ENCODE results near the gene MED10.
"Not testable (repeated sequence)": the region's sequence is repeated elsewhere in the genome, so short reads cannot be mapped to it uniquely, and the experiment has no call there.

The MED10 gene

DNA sequence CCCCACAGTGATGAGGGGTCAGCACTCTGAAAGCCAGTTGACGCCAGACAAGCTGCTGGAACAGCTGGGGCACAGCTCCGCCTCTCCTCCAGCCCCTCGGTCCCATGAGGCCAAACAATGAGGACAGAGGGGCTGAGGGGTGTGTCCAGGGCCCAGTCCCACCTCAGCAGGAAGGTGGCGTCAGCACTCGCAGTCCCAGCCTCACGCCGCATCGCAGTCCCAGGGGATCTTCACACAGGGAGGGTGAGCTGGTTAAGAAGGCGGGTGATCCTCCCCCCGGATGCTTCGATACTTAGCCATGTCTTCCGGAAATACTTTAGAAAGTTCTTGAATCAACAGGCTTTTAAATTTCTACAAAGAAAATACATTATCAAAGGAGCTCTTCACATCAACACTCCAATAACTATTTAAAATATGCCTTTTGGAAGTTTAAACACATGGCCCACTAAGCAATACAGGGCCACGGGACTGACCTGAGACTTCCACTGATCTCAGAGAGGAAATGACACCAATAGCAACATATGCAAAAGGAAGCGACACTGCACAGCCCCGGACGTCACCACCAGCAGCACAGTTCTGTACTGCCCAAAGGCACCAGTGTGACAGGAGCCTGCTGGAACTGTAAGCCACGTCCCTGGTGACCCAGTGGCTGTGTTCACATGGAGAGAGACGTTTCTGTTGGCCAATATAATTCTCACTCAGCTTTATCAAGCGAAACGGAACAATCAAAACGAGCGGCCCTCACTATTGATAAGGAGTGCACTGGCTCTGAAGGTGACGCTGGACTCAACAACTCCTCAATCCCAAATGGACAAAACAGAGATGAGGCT is 5.9 kb downstream of the MED10 start:
- no peak for DNase-seq (ENCODE audit: low spot score)

DNA sequence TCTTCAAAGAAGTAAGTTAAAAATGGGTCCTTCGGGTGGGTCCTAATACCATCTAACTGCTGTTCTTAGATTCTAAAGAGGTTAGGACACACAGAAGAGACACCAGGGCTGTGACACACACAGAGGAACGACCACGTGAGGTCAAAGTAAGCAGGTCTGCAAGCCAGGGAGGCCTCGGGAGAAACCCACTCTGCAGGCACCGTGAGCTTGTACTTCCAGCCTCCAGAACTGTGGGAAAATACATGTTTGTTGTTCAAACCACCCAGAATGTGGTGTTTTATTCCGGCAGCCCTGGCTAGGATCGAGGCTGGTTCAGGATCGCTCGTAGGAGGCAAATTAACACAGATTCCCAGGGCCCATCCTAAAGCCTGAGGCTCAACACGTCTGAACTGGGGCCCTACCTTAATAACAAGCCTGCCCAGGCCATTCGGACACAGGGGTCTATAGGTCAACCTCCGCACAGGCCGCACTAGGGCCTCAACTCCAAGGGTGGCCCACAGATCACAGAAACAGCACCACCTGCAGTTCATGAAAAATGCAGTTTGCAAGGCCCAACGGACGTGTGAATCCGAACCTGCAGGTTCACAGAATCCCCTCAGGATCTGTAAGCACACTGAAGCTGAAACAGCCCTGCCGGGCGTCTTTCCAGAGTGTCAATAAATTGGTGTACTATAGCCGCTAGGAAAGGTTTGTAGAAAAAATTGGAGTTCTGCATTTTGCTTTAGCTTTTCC is 7.1 kb downstream of the MED10 start:
- no peak for DNase-seq (ENCODE audit: low spot score)

DNA sequence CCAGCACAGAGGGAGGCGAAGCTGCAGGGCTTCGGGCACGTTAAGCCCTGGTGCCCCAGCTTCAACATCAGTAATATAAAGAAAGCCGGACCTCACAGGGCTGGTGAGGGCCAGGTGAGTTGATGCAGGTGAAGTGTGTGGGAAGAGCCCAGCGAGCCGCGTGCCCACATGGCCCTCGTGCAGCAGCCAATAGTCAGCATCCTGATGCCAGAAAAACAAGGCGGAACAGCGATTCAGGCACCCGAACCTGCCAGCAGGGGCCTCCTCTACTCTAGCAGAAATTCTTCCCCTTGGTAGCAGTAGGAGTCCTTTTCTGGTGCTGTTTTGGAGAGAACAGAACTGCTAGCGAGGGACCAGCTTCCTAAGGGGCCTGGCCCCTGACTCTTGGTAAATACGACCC is 7.8 kb downstream of the MED10 start:
- DNase-seq (ENCODE audit: low spot score): no peak

DNA sequence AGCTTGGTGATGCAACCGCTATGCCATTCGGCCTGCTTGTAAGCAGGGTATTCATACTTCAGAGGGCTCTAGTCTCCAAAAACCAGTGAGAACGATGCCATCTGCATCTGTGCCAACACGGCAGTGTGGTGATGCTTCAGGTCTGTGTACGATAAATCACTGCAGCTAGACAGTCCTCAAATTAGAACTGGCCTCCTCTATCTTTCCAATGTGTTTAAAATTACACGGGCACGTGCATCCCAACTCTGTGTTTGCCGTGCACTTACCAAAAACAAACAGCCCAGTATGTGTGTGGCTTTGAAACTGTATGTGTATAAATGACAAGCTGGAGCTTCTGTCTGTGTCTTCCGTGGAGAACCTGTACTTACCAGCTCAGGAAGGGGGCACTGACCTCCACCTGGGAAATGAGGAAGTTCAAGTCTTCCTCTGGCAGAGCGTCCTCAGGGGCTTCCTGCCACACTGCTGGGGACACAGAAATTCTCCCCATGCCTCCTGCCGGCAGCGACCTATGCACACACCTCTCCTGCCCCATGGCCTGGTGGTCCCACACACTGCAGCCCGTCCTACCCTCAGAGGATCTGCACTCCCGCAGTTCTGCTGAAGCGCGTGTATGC is 12.3 kb downstream of the MED10 start:
- no peak for DNase-seq (ENCODE audit: low spot score)

DNA sequence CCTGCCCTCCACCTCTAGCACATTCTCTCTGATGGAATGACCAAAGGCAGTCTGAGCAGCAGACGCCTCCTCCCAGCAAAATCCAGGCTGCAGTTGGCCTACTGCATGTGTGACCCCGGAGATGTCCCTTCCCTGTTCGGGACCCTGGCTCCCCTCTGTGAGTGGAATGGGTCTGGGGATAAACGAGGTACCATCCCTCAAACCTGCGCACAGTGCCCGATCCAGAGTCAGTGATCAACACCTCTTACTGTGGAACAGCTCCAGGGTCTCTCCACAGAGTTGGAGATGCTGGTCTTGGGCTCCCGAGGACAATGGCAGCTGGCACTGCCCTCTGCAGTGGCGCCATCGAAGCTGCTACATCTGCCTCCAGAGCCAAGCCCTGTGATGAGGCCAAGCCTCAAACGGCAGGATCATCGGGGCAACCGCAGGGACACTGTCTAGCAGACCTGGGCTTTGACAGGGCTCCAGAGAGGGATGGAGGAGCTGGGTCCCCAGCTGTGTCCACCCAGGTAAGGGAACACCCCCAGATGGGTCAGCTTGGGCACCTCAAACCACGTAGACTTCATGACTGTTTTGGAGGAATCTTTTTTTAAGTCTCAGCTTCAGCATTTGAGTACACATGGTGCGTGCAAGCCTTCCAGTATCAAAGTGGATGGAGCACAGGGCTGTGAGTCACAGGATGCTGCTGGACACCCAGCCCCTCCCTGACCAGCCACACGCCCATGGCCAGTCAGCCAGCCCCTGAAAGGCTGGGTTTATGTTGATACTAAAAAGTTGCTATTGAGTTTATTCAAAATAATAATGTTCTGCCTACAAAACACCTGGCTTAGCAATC is 13.0 kb downstream of the MED10 start:
- no peak for DNase-seq (ENCODE audit: low spot score)

DNA sequence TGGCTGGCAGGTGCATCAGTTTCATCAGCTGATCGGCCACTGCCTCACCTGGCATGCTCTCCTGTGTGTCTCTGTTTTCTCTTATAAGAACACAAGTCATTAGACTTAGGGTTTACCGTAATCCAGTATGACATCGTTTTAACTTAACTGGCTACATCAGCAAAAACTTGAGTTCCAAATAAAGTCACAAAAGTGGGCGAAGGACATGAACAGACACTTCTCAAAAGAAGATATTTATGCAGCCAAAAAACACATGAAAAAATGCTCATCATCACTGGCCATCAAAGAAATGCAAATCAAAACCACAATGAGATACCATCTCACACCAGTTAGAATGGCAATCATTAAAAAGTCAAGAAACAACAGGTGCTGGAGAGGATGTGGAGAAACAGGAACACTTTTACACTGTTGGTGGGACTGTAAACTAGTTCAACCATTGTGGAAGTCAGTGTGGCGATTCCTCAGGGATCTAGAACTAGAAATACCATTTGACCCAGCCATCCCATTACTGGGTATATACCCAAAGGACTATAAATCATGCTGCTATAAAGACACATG is 14.8 kb downstream of the MED10 start:
- not testable (repeated sequence) for DNase-seq (ENCODE audit: low spot score)

DNA sequence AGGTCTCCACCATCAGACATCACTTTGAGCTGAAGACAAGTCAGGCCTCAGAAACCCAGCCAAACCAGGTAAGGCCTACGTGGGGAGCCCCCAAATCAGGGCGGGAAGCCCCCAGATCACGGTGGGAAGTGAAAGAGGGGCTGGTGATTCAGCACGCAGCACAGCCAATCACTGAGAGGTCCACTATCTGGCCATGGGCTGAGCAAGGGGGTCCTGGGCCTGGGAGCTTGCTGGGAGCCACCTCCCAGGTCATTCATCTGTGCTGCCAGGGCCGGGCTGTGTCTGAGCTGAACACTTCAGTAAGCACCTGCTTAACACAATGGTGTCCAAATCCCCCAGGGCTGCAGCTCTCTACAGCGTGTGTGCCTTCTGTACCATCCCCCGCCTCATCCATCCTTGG is 15.5 kb downstream of the MED10 start:
- DNase-seq (ENCODE audit: low spot score): no peak

DNA sequence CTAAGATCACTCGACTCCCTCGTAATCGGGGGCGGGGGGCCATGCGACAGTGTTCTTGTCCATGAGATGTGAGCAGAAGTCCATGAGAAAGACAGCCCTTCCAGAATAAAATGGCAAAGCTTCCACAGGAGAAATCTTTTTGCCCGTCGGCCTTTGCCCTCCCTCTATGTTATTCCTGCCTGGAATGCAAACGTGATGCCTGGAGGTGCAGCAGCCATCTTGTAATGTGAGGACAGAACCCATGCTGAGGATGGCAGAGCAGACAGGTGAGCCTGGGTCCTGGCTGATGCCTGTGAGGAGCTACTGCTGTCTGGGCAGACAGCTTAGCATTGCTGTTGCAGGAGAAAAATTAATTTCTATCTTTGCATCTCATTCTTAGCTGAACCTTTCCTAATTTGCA is 17.2 kb downstream of the MED10 start:
- DNase-seq (ENCODE audit: low spot score): no peak

DNA sequence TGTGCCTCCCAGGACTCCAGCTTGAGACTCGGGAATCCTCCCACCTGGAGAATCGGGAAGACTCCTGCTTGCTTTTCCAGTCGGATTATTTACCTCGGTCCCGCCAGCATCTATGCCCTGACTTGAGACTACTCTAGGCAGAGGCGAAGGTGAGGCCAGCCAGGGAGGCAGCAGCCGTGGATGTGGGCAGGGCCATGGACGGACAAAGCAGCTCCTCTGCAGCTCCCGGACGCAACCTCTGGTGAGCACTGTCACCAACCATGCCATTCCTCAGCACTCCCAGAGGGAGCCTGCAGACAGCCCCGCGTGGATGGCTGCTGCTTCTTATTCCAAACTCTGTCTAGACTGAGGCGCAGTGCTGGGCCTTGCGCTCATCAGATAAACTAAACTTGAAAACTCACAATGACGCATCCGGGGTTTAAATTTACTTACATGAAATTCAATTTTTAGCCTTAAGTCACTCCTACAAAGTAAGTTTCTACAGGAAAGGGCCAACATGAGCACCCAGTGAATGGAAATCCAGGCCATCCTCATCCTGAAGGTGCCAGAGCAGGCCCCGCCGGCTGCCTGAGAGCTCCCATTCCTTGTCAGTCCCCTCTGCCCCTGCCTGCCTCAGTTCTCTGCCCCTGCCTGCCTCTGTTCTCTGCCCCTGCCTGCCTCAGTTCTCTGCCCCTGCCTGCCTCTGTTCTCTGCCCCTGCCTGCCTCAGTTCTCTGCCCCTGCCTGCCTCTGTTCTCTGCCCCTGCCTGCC is 17.8 kb downstream of the MED10 start:
- no peak for DNase-seq (ENCODE audit: low spot score)

DNA sequence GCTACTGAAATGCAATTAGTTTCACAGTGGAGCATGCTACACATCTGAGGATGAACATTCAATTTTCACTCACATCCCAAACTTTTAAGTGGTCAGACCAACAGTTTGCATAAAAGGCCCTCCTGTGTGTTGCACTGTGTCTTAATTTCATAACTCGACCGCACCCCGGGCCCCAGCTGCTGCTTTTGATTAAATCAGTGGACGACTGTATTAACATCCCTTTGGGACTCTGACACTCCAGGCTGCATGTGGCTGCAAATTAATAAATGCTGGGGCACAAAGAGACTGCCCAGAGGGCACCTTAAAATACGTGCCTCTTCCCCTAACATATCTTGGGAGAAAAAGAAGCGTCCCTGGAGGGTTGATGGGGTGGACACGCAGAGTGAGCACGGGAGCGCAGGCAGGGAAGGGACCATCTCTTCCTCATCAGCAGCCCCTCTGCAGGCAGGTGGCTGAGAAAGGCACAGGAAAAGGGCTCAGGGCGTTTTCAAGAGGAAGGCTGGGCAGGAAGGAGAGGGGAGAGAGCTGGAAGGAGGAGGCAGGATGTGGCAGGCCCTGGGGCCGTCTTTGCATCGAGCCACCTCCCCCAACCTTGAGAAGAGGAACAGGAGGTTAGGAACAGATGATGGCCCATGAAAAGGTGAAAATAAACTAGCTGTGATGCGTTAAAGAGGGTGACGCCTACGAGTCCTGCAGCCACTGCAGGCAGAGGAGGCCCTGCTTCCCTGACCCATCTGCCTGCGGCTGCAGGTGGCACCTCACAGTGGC is 18.6 kb downstream of the MED10 start:
- DNase-seq (ENCODE audit: low spot score): no peak

DNA sequence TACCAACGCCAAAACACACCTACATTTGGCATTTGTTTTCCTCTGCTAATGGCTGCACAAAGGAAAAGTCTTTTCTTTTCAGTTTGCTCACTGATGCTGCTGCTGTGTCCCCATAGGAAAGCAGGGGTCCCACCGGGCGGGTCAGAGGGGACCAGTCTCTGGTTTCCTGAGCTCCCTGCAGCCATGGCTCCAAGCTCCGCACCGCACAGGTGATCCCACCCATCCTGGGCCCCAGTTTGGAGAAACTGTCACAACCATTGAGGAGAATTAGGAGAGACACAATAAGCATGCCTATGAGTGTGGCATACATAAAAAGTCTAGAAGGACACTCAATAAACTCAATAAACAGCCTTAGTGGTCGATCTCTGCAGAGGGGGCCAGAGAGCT is 19.9 kb downstream of the MED10 start:
- DNase-seq (ENCODE audit: low spot score): no peak

DNA sequence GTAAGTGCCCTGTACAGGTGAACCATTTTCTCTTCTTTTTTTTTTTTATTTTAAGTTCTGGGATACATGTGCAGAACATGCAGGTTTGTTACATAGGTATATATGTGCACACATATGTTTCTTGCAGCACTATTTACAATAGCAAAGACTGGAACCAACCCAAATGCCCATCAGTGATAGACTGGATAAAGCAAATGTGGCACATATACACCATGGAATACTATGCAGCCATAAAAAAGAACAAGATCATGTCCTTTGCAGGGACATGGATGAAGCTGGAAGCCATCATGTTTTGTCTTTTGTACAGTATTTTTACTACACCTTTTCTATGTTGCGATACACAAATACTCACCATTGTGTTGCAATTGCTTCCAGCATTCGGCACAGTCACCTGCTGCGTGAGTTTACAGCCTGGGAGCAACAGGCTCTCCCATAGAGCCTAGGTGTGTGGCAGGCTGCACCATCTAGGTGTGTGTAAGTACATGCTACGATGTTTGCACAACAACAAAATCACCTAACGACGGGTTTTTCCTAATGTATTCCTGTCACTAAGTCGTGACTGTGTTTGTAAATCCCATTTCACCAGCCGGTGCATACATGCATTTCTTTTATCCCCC is 20.4 kb downstream of the MED10 start:
- not testable (repeated sequence) for DNase-seq (ENCODE audit: low spot score)

DNA sequence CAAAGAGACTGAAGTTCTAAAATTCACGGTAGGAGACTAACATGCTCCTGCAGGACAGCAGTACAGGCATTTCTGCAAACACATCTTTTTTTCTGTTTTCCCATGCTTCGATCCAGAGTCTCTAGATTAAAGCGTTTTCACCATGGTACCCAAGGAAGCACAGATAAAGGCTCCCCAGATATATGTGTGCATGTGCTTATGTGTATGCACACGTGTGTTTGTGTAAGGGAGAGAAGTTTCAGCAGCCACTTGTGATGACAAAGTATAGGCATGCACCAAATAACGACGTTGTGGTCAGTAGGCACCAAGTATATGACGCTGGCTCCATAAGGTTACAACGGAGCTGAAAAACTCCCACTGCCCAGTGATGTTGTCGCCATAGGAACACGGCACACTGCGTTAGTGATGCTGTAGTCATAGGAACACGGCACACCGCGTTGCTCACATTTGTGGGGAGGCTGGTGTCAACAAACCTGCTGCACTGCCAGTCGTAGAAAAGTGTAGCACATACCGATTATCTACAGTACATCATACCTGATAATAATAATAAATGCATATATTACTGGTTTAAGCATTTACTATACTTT is 21.7 kb downstream of the MED10 start:
- DNase-seq (ENCODE audit: low spot score): no peak

DNA sequence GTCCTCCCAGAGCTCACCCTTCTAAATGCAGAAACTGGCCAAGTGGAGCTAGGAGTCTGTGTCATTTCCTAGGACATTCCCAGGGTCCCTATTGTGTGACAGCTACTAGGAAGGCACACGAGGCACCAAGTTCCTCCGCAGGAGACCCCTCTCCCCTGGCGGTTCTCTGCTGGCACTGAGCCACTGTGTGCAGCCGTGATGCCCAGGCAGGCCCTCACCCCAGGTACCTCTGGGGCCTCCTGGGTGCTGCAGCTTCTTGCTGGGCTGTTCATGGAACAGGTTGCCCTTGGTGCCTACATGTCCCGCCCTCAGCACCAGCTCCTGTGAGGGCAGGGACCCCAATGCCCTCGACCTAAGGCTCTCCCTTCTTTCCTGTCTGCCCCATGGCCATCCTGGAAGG is 23.1 kb downstream of the MED10 start:
- no peak for DNase-seq (ENCODE audit: low spot score)

DNA sequence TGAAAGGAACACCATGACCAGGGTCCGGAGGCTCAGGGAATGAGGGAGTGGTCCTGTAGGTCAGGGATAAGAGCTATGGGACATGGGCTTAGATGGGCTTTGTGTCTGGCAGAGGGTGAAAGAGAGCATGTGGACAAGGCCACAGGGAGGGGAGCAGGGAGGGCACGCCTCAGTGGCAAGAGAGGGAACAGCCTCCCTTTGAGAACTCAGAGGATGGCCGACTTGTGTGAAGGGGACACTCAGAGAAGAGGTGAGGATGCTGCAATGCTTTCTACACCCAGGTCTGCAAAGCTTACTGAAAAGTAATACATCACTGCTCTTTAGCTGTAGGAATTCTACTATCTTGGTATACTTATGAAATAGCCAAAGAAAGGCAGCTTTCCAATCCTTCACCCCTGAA is 23.5 kb downstream of the MED10 start:
- no peak for DNase-seq (ENCODE audit: low spot score)

DNA sequence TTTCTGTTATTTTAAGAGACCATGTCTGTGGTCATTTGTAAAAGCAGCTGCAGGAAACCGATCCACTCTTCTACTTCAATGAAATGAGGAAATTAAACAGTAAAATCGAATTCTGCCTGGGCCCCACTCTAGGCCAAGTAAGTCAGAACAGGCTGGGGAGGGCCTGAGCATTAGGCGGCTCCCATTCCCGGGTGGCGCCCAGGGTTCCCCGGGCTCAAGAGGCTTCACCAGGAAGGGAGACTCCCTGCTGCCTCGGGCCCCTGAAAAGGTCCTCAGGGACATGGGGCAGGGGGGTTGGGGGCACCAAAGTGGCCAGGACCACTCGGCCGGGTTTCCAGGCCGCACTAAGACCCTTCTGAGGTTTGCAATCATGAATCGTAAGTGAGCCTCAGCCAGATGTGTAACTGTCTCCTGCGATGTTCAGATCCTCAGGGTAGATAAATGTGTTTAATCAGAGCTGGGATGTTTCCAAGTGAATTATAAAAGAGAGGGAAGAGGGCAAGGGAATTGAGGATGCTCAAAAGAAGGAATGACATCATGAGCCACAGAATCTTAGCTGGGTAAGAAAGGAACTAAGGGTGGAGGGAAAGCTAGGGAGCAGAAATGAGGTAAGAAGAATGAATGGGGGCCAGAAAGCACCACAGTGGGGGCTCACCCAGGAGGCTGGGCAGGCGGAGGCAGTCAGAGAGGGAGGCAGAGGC is 24.6 kb downstream of the MED10 start:
- DNase-seq (ENCODE audit: low spot score): no peak

DNA sequence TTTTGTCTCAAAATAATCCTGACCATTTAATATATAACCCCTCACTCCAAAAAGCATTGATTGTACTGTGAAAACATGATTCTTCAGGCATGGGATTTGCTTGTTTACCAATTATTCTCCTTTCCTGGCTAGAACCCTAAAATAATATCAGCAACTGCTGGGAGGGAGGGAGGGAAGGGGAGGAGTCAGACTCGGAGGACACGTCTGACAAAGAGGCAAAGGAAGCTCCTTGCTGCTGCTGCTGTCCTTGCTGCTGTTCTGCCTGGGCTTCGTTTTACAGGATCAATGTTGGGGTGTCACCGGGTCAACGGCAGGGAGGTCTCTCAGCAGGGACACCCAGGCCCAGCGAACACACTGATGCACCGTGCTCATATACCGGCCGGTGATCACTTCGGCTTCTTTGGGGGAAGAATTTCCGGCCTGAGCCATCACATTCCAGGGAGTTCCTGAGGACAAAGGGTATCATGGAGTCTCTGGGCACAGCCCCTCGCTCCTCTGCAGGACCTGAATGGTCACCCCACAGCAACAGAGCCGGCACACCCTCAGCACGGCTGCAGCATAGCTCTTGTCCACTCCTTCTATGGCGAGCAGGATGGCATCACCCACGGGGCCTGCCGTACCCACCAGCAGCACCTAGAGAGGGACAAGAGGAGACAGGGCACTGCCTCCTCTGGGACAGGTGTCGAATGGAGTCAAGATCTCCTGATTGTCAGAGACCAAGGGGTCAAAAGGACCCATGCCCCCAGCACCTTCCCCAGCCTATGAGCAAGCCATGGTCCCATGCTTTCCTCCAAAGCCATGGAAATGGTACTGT is 27.9 kb downstream of the MED10 start:
- no peak for DNase-seq (ENCODE audit: low spot score)

DNA sequence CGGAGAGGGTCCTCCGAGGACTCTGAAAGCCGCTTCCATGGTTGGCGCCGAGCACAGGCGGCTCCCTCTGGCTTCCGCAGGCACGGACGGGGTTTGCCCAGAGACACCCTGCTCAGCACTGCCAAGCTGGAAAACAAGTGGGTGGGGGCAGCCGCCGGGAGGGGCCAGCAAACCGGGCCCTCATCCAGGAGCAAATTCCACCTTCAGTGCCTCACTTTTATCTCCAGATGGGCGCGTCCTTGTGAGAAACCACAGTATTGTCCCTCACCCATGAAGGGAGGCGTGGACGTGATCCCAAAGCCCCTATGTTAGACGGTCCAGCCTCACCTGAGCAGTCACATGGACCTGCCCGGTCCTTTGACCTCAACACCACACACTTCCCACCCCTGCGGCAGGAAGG is 29.0 kb downstream of the MED10 start:
- no peak for DNase-seq (ENCODE audit: low spot score)
